Fibroblast of lung (primary cell): ENCODE results near the gene FRS3. TPM values are rescaled to one million over a fixed set of nuclear protein-coding genes. Genes with fewer than 3 reads are reported as not detected.
"Not testable (repeated sequence)": the region's sequence is repeated elsewhere in the genome, so short reads cannot be mapped to it uniquely, and the experiment has no call there.

Experiments used
- DNase-seq, 2 donors: peaks; one replicate each; pipeline versions ENCODE4 v3.0.0 to v3.0.0-alpha.2; 2010; ENCODE audit warnings: low read depth in 2 of 2
- H2AFZ ChIP-seq: 2 replicates; pipeline ENCODE4 v1.5.1; 2012; ENCODE audit warnings: low read length, control low read depth, inconsistent platforms
- H3K27ac ChIP-seq: 2 replicates; pipeline ENCODE4 v1.5.1; 2011; ENCODE audit warnings: low read length, control low read depth; ENCODE audit not compliant: insufficient read depth
- H3K27me3 ChIP-seq: 2 replicates; pipeline ENCODE4 v1.5.1; 2011; ENCODE audit warnings: mild to moderate bottlenecking, low read length; ENCODE audit not compliant: control insufficient read depth, insufficient read depth
- H3K36me3 ChIP-seq: 2 replicates; pipeline ENCODE4 v1.5.1; 2011; ENCODE audit warnings: low read length; ENCODE audit not compliant: control insufficient read depth, insufficient read depth
- H3K4me1 ChIP-seq: 2 replicates; pipeline ENCODE4 v1.5.1; 2011; ENCODE audit warnings: low read length; ENCODE audit not compliant: control insufficient read depth, insufficient read depth; ENCODE audit errors: extremely low read depth
- H3K4me2 ChIP-seq: 2 replicates; pipeline ENCODE4 v1.5.1; 2011; ENCODE audit warnings: low read length, control low read depth; ENCODE audit not compliant: insufficient read depth; ENCODE audit errors: extremely low read depth
- H3K4me3 ChIP-seq, 4 experiments: fragments of 200-600 bp in 1 of 4; sonication (generic) in 1 of 4; replicated peaks in 1 of 4; 2 replicates each; pipeline ENCODE4 v1.5.1; 2011 to 2016; ENCODE audit warnings: low read length in 4 of 4, low read depth in 3 of 4, mild to moderate bottlenecking in 3 of 4, control low read depth in 2 of 4, inconsistent platforms in 1 of 4, mixed read lengths in 1 of 4; ENCODE audit not compliant: insufficient read depth in 1 of 4; ENCODE audit errors: control extremely low read depth in 1 of 4
- H3K79me2 ChIP-seq: 2 replicates; pipeline ENCODE4 v1.5.1; 2012; ENCODE audit warnings: mild to moderate bottlenecking, low read length, inconsistent platforms; ENCODE audit not compliant: control insufficient read depth, insufficient read depth
- H3K9ac ChIP-seq: 2 replicates; pipeline ENCODE4 v1.5.1; 2011; ENCODE audit warnings: mild to moderate bottlenecking, low read length, control low read depth; ENCODE audit not compliant: insufficient read depth
- H3K9me3 ChIP-seq: 2 replicates; pipeline ENCODE4 v1.5.1; 2012; ENCODE audit warnings: low read depth, low read length; ENCODE audit not compliant: control insufficient read depth, insufficient read depth
- H4K20me1 ChIP-seq: 2 replicates; pipeline ENCODE4 v1.5.1; 2011; ENCODE audit warnings: low read length; ENCODE audit not compliant: control insufficient read depth, insufficient read depth; ENCODE audit errors: extremely low read depth
- EZH2 ChIP-seq: IDR thresholded peaks from 2 replicates; pipeline ENCODE4 v1.5.1; 2012; ENCODE audit warnings: low read length, control low read depth, mild to moderate bottlenecking; ENCODE audit errors: missing control alignments
- polyA plus RNA-seq, 2 donors: library from polyadenylated mRNA; depleted of rRNA in 1 of 2; stranded (reverse) in 1 of 2; unstranded in 1 of 2; fragments of >200 nt; gene quantifications; 2 replicates each; pipeline ENCODE4 v1.2.1, GENCODE V29; 2011 to 2012; ENCODE audit warnings: missing spikeins in 1 of 2
- total RNA-seq: library from RNA; depleted of rRNA; stranded (reverse); fragments of >200 nt; gene quantifications from 2 replicates; pipeline ENCODE4 v1.2.1, GENCODE V29; 2014
- TF ChIP-seq, protein P1 (sequence below), 2 donors: IDR thresholded peaks in 1 of 2; conservative IDR thresholded peaks in 1 of 2; 1 replicate in 1 of 2; 2 replicates in 1 of 2; pipeline ENCODE4 v1.5.1; 2011 to 2012; ENCODE audit warnings: low read length in 2 of 2, control low read depth in 1 of 2, inconsistent platforms in 1 of 2, low read depth in 1 of 2, mild to moderate bottlenecking in 1 of 2

Gene FRS3
- total and polyA plus RNA-seq, 2 donors (not counting 1 experiment from before 2014, with no cell fraction given), result 1.8 to 2.4 TPM

DNA sequence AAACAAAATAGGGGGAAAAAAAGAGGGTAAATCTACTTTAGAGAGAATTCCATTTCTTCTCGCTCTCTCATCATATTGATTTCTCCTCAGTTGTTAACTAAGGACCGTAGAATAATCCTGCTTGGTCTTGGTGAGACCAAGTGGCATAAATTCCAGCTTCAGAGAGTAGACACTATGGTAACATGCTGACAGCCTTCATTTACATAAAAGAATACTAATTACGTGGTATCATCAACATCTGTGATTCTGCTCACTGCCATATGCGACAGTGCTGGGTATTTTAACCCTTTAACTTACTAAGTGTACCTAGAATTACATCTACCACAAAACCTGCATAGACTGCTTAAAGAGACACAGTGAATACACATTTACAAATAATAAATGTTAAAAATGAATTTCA lies 34.9 kb upstream of the FRS3 start:
- H3K9ac ChIP-seq, result no peak overlapping the region
- H3K27ac ChIP-seq, result no peak overlapping the region
- no peak overlapping the region for H3K4me2 ChIP-seq
- no peaks in the 10 kb centered on the region for H4K20me1 ChIP-seq
- H3K9me3 ChIP-seq, result no peaks in the 10 kb centered on the region
- H3K27me3 ChIP-seq, result no peaks in the 10 kb centered on the region
- TF ChIP-seq EZH2, result no peak
- H3K4me3 ChIP-seq, result no peak overlapping the region
- H3K4me1 ChIP-seq, result no peaks in the 10 kb centered on the region
- no peak for DNase-seq
- no peak overlapping the region for H2AFZ ChIP-seq
- H3K79me2 ChIP-seq, result no peaks in the 10 kb centered on the region
- H3K36me3 ChIP-seq, result no peaks in the 10 kb centered on the region

- Histone ChIP-seq H2AFZ (no peak overlapping the region), H3K4me1 (no peaks in the 10 kb centered on the region), H4K20me1 (no peaks in the 10 kb centered on the region), H3K4me3 (no peak overlapping the region), H3K4me2 (no peak overlapping the region), H3K27me3 (no peaks in the 10 kb centered on the region), H3K9me3 (no peaks in the 10 kb centered on the region), H3K9ac (no peak overlapping the region), H3K27ac (no peak overlapping the region), H3K79me2 (no peaks in the 10 kb centered on the region), H3K36me3 (no peaks in the 10 kb centered on the region)
- no peak for TF ChIP-seq EZH2
- TF ChIP-seq, protein P1, sequence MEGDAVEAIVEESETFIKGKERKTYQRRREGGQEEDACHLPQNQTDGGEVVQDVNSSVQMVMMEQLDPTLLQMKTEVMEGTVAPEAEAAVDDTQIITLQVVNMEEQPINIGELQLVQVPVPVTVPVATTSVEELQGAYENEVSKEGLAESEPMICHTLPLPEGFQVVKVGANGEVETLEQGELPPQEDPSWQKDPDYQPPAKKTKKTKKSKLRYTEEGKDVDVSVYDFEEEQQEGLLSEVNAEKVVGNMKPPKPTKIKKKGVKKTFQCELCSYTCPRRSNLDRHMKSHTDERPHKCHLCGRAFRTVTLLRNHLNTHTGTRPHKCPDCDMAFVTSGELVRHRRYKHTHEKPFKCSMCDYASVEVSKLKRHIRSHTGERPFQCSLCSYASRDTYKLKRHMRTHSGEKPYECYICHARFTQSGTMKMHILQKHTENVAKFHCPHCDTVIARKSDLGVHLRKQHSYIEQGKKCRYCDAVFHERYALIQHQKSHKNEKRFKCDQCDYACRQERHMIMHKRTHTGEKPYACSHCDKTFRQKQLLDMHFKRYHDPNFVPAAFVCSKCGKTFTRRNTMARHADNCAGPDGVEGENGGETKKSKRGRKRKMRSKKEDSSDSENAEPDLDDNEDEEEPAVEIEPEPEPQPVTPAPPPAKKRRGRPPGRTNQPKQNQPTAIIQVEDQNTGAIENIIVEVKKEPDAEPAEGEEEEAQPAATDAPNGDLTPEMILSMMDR (conservative IDR thresholded peaks at IDR 0.05 in 1 of 2, IDR thresholded peaks at IDR 0.05 in 1 of 2; ENCODE audit: low read depth in 1 of 2, low read length in 2 of 2), result no peak
- DNase-seq, result no peak
Measured at GRCh38 chr6:41813956-41814355, 34.3 kb upstream of the FRS3 start.

DNA sequence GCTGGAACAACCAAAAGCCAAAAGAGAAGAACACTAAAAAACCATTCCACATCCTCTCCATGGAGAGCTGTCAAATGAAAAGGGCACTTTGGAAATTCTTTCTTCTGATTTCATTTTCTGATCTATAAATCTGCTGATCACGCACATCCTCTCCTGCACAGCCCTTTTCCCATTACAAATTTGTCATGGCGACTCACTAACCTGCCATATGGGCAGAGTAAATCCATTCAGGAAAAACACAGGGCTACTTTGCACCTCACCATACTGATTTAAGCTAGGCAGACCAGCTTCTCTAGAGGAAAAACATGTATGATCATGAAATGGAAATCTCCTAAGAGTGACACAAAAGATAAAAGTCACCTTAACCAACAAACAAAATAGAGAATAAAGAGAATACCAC lies 33.8 kb upstream of the FRS3 start:
- no peaks in the 10 kb centered on the region for H3K27me3 ChIP-seq
- H3K9ac ChIP-seq, result no peak overlapping the region
- no peaks in the 10 kb centered on the region for H4K20me1 ChIP-seq
- H3K79me2 ChIP-seq, result no peaks in the 10 kb centered on the region
- no peak for DNase-seq
- no peak overlapping the region for H2AFZ ChIP-seq
- no peak for TF ChIP-seq EZH2
- TF ChIP-seq, protein P1 (conservative IDR thresholded peaks at IDR 0.05 in 1 of 2, IDR thresholded peaks at IDR 0.05 in 1 of 2; ENCODE audit: low read depth in 1 of 2, low read length in 2 of 2), result no peak
- H3K27ac ChIP-seq, result no peak overlapping the region
- H3K4me1 ChIP-seq, result no peaks in the 10 kb centered on the region
- no peaks in the 10 kb centered on the region for H3K36me3 ChIP-seq
- no peak overlapping the region for H3K4me3 ChIP-seq
- no peaks in the 10 kb centered on the region for H3K9me3 ChIP-seq
- no peak overlapping the region for H3K4me2 ChIP-seq

DNA sequence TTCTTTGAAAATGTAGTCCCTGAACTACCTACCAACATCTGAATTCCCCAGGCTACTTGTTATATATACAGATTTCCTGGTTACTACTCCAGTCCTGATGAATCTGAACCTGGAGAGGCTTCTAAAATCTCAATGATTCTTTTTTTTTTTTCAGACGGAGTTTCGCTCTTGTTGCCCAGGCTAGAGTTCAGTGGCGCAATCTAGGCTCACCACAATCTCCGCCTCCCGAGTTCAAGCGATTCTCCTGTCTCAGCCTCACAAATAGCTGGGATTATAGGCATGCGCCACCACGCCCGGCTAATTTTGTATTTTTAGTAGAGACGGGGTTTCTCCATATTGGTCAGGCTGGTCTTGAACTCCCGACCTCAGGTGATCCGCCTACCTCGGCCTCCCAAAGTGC lies 32.2 kb upstream of the FRS3 start:
- not testable (repeated sequence) for H3K27ac ChIP-seq, H3K4me2 ChIP-seq, H3K79me2 ChIP-seq, DNase-seq, H3K9me3 ChIP-seq, H3K27me3 ChIP-seq, H4K20me1 ChIP-seq, H3K4me1 ChIP-seq, H2AFZ ChIP-seq, H3K36me3 ChIP-seq, H3K4me3 ChIP-seq, H3K9ac ChIP-seq
